ENCODE measurements around the gene LTF. TPM values are rescaled to one million over a fixed set of nuclear protein-coding genes. Genes with fewer than 3 reads are reported as not detected.

The LTF gene
- total RNA-seq, 1 donor from 2014 or later: 14.3 TPM

DNA sequence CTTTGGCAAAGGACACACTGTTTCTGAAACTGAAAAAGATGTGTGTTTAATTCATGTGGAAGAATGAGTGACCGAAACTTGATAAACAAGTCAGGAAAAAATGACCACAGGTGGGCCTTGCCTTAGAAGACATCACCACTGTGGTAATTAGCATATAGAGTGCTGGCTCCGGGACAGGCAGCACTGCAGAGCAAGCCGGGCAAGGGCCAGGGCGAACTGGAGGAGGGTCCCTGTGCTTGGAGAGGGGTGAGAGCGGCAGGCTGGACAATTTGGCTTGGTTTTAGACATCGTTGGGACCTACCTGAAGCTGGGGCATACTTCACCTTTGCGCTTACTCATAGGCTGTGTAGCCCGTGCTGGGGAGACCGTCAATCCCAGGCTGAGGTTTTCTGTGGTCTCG lies 41.2 kb upstream of the LTF start:
- no peak for DNase-seq
- no peak for ATAC-seq
- H3K4me1 ChIP-seq: peaks cover 4% of the 10 kb centered on the region
- H3K36me3 ChIP-seq: no peaks in the 10 kb centered on the region
- H3K27ac ChIP-seq: no peak overlapping the region
- TF ChIP-seq, protein P1, sequence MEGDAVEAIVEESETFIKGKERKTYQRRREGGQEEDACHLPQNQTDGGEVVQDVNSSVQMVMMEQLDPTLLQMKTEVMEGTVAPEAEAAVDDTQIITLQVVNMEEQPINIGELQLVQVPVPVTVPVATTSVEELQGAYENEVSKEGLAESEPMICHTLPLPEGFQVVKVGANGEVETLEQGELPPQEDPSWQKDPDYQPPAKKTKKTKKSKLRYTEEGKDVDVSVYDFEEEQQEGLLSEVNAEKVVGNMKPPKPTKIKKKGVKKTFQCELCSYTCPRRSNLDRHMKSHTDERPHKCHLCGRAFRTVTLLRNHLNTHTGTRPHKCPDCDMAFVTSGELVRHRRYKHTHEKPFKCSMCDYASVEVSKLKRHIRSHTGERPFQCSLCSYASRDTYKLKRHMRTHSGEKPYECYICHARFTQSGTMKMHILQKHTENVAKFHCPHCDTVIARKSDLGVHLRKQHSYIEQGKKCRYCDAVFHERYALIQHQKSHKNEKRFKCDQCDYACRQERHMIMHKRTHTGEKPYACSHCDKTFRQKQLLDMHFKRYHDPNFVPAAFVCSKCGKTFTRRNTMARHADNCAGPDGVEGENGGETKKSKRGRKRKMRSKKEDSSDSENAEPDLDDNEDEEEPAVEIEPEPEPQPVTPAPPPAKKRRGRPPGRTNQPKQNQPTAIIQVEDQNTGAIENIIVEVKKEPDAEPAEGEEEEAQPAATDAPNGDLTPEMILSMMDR (IDR thresholded peaks at IDR 0.05): no peak
- H3K9me3 ChIP-seq: no peaks in the 10 kb centered on the region
- no peak overlapping the region for H3K4me3 ChIP-seq
- H3K27me3 ChIP-seq: no peaks in the 10 kb centered on the region
- intact Hi-C loops (cut with DNase I): no loop called here

DNA sequence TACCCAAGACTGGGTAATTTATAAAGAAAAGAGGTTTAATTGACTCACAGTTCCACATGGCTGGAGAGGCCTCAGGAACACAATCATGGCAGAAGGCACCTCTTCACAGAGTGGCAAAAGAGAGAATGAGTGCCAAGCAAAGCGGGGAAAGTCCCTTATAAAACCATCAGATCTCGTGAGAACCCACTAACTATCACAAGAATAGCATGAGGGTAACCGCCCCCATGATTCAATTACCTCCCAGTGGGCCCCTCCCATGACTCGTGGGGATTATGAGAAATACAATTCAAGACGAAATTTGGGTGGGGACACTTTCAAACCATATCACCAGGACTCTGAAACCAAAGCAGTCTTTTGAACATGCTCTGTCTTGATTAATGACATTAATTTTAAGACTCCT lies 40.1 kb upstream of the LTF start:
- Histone ChIP-seq H3K9me3 (no peaks in the 10 kb centered on the region), H3K4me3 (no peak overlapping the region), H3K27me3 (no peaks in the 10 kb centered on the region), H3K36me3 (no peaks in the 10 kb centered on the region), H3K27ac (no peak overlapping the region), H3K4me1 (peaks cover 4% of the 10 kb centered on the region)
- intact Hi-C loops (cut with DNase I): no loop called here
- TF ChIP-seq, protein P1 (IDR thresholded peaks at IDR 0.05): no peak
- ATAC-seq (no peak), DNase-seq (no peak)

- peaks cover 4% of the 10 kb centered on the region for H3K4me1 ChIP-seq
- no peaks in the 10 kb centered on the region for H3K9me3 ChIP-seq
- TF ChIP-seq, protein P1 (IDR thresholded peaks at IDR 0.05): no peak
- H3K36me3 ChIP-seq: no peaks in the 10 kb centered on the region
- H3K27me3 ChIP-seq: no peaks in the 10 kb centered on the region
- ATAC-seq (peak; percentile 53), DNase-seq (no peak)
- no peak overlapping the region for H3K4me3 ChIP-seq
- intact Hi-C loops (cut with DNase I): no loop called here
- H3K27ac ChIP-seq: no peak overlapping the region
These were observed 38.6 kb upstream of the LTF start for GRCh38 chr3:46503200-46503874.

- Histone ChIP-seq H3K4me3 (no peak overlapping the region), H3K36me3 (no peaks in the 10 kb centered on the region), H3K9me3 (no peaks in the 10 kb centered on the region), H3K4me1 (peaks cover 4% of the 10 kb centered on the region), H3K27ac (no peak overlapping the region), H3K27me3 (no peaks in the 10 kb centered on the region)
- ATAC-seq (no peak), DNase-seq (no peak)
- intact Hi-C loops (cut with DNase I): no loop called here
- TF ChIP-seq, protein P1 (IDR thresholded peaks at IDR 0.05): no peak
These were observed 37.0 kb upstream of the LTF start for GRCh38 chr3:46501702-46502101.

- H3K4me3 ChIP-seq: no peak overlapping the region
- ATAC-seq: no peak
- no peaks in the 10 kb centered on the region for H3K27me3 ChIP-seq
- peaks cover 4% of the 10 kb centered on the region for H3K4me1 ChIP-seq
- H3K9me3 ChIP-seq: no peaks in the 10 kb centered on the region
- DNase-seq: no peak
- no peak overlapping the region for H3K27ac ChIP-seq
- TF ChIP-seq, protein P1 (IDR thresholded peaks at IDR 0.05): no peak
- no peaks in the 10 kb centered on the region for H3K36me3 ChIP-seq
- intact Hi-C loops (cut with DNase I): no loop called here
These were observed 36.2 kb upstream of the LTF start for GRCh38 chr3:46500656-46501635.
